GM12874 (cell line): ENCODE measurements around the gene NEDD9.

Experiments used
- CTCF ChIP-seq: IDR thresholded peaks from 2 replicates; pipeline ENCODE4 v1.5.1; 2011; ENCODE audit warnings: low read depth, mild to moderate bottlenecking, control low read depth, low read length, moderate library complexity; ENCODE audit not compliant: insufficient read depth

Gene NEDD9

GRCh38 chr6:11237956-11238355 lies 5.5 kb upstream of the NEDD9 start:
- no peak for TF ChIP-seq CTCF

DNA sequence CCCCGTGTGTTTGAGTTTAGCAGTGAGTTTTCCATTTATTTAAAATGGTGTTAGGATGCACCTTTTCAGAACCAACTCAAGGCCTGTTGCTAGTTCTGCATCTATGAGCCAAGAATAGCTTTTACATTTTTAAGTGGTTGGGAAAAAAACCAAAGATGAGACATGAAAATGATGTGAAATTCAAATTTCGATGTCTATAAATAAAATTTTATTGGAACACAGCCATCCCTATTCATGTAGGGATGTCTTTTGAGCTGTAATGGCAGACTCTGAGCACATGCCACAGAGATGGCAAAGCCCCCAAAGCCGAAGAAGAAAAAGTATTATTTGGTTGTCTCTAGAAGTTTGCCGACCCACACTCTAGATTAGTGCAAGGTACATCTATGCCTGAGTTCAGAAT lies 5.0 kb upstream of the NEDD9 start:
- no peak for TF ChIP-seq CTCF

GRCh38 chr6:11236915-11237314 lies 4.4 kb upstream of the NEDD9 start:
- TF ChIP-seq CTCF = no peak

DNA sequence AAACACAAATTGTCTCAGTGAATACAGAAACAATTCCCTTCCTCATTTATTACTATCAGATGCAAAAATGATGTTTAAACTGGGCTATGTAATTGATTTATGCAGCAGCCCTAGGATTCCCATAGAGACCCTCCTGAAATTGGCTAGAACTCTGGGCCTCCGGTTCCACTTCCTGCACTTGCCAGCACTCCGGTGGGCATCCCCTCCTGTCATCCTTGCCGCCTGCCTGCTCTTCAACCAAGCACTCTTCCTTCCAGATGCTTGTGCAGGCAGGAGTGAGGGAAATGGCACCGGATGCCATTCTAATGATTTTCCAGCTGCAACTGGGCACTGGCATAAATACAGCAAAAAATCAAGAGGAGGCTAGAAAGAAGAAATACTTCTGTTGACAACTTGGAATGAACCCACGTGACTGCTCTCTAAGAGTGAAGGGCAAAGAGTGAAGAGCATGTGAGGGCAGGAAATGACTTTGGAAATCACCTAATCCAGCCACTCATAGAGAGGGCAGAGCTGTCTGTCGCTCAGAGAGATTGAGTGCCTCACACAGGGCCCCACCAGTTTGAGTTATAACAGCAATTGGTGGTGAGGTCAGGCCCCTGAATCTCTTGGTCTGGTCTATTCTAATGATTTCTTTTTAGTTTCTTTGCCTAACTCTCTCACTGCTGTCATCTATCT lies 3.7 kb upstream of the NEDD9 start:
- TF ChIP-seq CTCF = no peak

DNA sequence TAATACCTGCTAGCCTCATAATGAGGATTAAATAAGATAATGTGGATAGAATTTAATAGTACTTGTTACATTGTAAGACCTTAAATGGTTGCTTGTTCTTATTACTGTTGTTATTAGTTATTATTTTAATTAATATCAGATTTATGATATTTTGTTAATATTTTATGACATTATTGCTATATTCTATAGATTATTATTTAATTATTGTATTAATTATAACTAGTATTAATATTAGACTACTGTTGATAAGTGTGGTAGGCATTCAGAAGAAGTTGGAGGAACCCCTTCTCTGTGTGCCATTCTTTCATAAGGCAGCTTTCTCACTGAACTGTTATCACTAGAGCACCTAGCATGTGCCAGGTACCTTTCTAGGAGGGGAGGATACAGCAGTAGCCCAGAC lies 2.6 kb upstream of the NEDD9 start:
- TF ChIP-seq CTCF = no peak

DNA sequence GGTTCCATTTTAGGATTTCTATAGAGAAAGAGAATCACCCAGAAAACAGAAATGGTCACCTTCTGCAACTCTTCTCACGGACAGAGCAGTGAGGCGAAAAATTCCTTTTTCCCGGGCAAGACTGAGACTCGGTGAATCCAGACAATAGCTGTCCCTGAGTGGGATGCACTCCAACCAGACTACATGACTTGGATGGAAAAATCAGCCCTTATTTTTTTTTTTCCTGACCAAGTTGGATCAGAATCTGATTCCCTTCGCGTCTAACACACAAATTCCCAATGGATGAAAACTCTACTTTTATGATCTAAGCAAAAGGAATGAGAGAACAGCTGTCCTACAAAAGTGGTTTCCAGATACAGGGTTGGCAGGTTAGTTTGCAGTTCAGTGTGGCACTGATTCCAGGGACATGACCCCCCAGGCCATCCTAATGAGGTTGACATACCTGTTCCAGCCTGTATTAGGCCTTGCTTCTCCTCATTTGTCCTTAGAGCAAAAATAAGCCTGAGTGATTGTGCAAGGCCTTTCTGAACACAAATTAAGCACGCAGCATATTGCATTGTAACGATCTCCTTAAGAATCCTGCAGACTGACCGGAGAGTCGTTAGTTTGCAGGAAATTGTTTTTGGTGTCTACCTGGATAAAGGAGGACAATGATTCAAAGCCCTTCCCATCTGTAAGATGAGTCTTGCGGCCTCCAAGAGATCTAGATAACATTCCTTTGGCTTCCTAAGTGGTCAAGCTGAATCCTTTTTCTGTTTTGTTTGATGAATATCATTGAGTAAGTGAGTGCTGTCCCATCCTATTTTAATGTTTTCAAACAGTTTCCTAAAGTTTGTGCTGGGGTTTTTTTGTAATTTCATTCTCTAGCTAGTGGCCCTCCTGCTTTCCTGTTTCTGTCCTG lies 1.5 kb upstream of the NEDD9 start:
- TF ChIP-seq CTCF = no peak

DNA sequence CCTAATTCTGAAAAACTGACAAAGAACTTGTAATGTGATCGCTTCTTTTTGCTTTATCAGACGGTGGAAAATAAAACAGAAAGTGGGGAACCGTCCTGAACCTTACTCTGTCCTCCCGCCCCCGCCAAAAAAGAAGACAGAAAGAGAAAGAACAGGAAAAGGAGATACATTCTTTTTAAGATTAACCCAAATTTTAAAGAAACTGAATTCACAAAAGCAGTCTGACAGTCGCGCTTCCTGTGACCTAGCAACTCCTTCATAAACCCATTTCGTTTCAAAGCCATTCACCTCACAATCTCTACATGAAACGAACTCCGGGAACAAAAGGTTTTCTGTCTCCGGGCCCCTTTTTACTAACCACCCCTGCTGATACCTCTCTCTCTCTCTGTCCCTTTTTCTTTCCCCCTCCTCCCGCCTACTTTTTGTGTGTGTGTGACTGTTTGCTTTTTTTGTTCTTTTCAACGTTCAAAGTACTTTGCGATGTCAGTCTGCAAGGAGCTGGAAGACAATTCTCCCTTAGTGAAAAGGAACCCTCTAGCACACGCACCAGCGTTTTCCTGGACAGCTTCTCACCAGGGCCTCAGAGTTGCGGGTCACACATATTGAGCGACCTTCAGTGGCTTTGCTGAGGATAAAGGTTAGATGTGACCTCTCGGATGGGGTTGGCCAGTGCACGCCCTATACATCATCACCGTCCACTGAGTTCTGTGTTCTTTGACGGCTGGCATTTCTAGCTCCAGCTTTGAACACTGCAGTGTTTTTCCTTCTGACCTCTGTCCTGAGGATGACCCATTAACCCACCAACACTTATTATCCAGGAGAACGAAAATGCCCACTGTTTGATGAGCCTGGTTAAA lies 530 bp upstream of the NEDD9 start:
- TF ChIP-seq CTCF = no peak
